ENCODE data around the gene LYST.

DNA sequence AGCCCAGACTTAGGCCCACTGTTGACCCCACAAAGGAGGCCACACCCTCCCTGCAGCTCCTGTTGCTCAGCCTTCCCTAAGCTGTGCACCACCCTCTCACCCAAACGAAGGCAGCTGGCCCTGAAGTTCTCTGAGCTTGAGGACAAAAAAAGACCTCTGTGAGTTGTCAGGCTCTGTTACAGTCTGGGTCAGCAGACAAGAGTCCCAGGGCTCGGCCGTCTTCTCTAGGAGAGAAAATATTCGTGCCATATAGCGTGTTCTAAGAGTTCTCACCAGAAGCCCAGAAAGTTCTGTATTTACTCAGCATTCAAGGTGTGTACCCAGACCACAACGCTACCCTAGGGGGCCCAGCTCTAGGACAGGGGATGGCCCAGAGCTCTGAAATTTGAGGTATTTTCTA lies 25.5 kb upstream of the LYST start:
- TF ChIP-seq EZH2 (IDR thresholded peaks at IDR 0.05; ENCODE audit: borderline replicate concordance) = no peak
- TF ChIP-seq, protein P1, sequence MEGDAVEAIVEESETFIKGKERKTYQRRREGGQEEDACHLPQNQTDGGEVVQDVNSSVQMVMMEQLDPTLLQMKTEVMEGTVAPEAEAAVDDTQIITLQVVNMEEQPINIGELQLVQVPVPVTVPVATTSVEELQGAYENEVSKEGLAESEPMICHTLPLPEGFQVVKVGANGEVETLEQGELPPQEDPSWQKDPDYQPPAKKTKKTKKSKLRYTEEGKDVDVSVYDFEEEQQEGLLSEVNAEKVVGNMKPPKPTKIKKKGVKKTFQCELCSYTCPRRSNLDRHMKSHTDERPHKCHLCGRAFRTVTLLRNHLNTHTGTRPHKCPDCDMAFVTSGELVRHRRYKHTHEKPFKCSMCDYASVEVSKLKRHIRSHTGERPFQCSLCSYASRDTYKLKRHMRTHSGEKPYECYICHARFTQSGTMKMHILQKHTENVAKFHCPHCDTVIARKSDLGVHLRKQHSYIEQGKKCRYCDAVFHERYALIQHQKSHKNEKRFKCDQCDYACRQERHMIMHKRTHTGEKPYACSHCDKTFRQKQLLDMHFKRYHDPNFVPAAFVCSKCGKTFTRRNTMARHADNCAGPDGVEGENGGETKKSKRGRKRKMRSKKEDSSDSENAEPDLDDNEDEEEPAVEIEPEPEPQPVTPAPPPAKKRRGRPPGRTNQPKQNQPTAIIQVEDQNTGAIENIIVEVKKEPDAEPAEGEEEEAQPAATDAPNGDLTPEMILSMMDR (IDR thresholded peaks at IDR 0.05; ENCODE audit: poor library complexity) = no peak
- TF ChIP-seq EZH2phosphoT487 (IDR thresholded peaks at IDR 0.05; ENCODE audit: low read depth, severe bottlenecking, unreplicated experiment) = no peak

All from hepatocyte (in vitro differentiated cells).